HG02642 (cell line): ENCODE measurements around the gene SLC4A2.
A peak's percentile ranks its signal among the peaks of the same experiment; 100 is the strongest.

ENCODE experiments used
- ATAC-seq: cut with Tn5 transposase; IDR thresholded peaks from one replicate; pipeline ENCODE4 v1.9.1; 2021; ENCODE audit warnings: mild to moderate bottlenecking; ENCODE audit not compliant: unreplicated experiment, poor library complexity

Gene SLC4A2

GRCh38 chr7:151123822-151124464, 64.6 kb downstream of the SLC4A2 start:
- peak; percentile 86 for ATAC-seq

- ATAC-seq = no peak
These were observed 65.1 kb downstream of the SLC4A2 start for GRCh38 chr7:151124481-151124880.

GRCh38 chr7:151124899-151125399, 65.6 kb downstream of the SLC4A2 start:
- ATAC-seq = no peak

- ATAC-seq = no peak
These were observed 66.1 kb downstream of the SLC4A2 start for GRCh38 chr7:151125470-151125845.

- ATAC-seq = no peak
These were observed 66.6 kb downstream of the SLC4A2 start for GRCh38 chr7:151125846-151126481.
